HG03457 (cell line): ENCODE results near the gene B3GALNT2.
A peak's percentile ranks its signal among the peaks of the same experiment; 100 is the strongest.
"Not testable (repeated sequence)": the region's sequence is repeated elsewhere in the genome, so short reads cannot be mapped to it uniquely, and the experiment has no call there.

Experiments
- ATAC-seq: cut with Tn5 transposase; IDR thresholded peaks from one replicate; pipeline ENCODE4 v1.9.1; 2021; ENCODE audit warnings: moderate number of reproducible peaks; ENCODE audit not compliant: unreplicated experiment

B3GALNT2 gene

GRCh38 chr1:235504494-235505222 is 406 bp upstream of the B3GALNT2 start:
- peak; percentile 72 for ATAC-seq

GRCh38 chr1:235503403-235504121 is 690 bp downstream of the B3GALNT2 start:
- ATAC-seq: peak; percentile 1

DNA sequence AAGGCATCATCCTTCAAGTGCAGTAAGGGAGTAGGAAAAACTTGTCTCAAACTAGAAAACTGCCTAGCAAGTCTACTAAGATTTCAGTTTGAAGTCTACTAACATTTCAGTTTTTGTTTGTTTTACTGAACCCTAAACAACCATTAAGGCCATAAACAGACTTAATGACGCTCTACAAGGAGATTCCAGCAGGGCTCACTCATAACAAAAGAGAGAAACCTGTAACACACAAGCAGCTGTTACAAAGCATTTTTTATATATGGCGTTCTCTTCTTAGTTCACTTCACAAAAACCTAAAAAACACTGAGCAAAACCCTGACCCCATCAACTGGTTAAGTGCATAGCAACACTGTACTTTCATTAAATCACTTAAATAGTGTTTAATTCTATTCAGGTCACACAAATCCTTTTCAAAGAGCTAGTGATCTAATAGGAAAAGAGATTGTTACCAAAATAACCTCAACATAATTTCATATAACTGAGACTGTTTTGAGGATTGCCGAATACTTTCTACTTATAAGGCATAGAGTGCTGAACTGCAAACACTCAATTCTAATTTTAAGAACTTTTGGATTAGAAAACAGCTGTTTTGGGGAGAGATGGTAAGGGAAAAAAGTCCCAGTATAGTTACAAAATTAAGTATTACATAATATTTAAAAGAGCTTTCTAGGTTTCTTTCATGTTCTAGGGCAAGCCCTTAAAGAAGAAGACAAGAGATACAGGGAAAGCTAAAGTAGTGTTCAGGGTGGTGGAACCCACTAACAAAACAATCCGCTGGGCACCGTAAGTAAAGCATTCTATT is 1.4 kb downstream of the B3GALNT2 start:
- ATAC-seq: no peak

DNA sequence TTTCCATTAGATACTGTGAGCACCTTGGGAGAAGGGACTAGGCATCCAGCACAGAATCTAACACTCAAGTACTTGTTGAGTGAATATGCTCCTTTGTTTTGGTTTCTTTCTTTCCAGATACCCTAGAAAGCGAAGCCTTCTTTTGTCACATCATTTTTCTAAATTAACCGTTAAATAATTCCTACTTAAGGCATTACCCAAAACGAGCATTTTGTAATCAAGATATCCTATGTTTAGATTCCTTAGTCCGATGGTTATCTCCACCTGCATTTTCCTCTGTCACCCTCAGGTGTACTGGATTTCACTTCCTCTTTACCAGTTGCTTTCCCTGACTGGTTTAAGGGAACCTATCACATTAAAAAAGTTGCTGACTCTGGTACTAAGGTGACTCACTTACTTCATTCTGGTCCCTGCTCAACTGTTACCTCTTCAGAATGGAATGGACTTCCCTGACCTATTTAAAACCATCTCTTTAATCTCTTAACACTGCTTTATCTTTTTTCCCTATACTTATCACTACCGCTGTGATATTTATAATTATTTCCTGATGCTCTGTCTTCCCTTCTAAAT is 3.2 kb downstream of the B3GALNT2 start:
- ATAC-seq: no peak

- no peak for ATAC-seq
Measured at GRCh38 chr1:235495551-235495950, 8.7 kb downstream of the B3GALNT2 start.

GRCh38 chr1:235495030-235495429 is 9.2 kb downstream of the B3GALNT2 start:
- no peak for ATAC-seq

DNA sequence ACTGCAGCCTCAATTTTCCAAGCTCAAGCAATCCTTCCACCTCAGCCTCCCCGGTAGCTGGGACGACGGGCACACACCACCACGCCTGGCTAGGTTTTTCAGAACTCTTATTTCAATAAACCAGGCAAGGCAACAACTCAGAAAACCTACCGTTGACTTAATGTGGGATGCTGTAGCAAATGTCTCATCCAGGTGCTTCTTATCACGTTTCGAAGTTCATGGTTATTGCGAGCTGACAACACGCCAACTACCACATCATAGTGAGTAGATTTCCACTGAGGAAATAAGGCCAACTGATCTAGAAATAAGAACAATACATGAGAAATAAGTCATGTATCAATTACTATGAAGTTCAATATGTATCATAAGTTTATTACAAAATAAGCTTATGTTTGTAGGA is 9.7 kb downstream of the B3GALNT2 start:
- no peak for ATAC-seq

- no peak for ATAC-seq
Measured at GRCh38 chr1:235491644-235492043, 12.6 kb downstream of the B3GALNT2 start.

GRCh38 chr1:235486321-235486720 is 17.9 kb downstream of the B3GALNT2 start:
- ATAC-seq: no peak

- no peak for ATAC-seq
Measured at GRCh38 chr1:235485558-235485957, 18.7 kb downstream of the B3GALNT2 start.

DNA sequence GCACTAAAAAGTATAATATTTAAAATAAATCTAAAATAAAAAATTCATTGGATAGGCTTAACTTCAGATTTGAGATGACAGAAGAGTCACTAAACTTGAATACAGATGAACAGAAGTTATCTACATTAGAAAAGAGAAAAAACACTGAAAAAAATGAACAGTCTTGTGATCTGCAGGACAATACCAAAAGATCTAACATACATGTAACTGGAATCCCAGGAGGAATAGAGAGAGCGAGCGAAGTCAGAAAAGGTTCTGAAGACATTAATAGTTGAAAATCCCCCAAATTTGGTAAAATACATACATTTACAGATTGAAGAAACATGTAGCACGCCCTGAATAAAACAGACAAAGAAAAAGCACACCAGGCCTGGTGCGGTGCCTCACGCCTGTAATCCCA is 21.2 kb downstream of the B3GALNT2 start:
- ATAC-seq: no peak

GRCh38 chr1:235473806-235474205 is 30.4 kb downstream of the B3GALNT2 start:
- no peak for ATAC-seq

- no peak for ATAC-seq
Measured at GRCh38 chr1:235470741-235471439, 33.4 kb downstream of the B3GALNT2 start.

DNA sequence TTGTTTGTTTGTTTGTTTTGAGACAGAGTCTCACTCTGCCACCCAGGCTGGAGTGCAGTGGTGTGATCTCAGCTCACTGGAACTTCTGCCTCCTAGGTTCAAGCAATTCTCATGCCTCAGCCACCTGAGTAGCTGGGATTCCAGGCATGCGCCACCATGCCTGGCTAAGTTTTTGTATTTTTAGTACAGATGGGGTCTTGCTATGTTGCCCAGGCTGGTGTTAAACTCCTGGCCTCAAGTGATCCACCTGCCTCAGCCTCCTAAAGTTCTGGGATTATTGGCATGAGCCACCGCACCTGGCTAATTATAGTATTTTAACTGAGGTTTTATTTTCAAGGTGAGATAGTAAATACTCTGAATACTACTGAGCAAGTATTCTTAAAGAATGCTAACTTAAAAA is 34.4 kb downstream of the B3GALNT2 start:
- not testable (repeated sequence) for ATAC-seq

DNA sequence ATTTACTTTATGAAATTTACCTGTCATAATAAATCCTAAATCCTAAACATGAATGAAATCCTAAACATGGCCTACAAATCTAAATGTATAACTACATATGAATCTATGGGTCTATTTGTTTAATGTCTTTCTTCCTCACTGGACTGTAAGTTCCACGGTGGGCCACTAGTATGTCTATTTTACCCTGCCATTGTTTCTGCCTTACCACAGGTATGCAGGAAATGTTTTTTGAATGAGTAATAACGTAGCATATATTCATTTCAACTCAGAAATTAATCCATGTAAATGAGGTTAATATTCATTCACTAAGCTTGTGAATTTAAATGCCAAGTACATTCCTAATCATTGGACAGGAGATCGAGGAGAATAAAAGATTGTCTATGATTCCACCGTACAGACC is 35.3 kb downstream of the B3GALNT2 start:
- no peak for ATAC-seq

DNA sequence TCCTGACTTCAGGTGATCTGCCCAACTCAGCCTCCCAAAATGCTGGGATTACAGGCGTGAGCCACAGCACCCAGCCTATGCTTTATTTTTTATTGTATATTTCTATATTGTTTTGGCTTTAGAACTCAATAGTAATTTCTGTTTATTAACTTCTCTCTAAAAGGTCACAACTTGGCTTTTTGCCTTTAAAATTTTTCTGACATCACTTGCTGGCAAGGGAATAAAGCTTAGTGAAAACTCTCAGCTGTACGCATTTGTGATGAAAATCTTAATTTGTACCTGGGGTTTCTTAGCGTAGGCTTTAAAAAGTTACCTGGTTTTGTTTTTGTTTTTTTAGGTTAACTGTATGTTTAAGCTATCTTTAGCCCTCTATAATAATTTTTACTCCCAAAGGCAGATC is 36.2 kb downstream of the B3GALNT2 start:
- no peak for ATAC-seq

DNA sequence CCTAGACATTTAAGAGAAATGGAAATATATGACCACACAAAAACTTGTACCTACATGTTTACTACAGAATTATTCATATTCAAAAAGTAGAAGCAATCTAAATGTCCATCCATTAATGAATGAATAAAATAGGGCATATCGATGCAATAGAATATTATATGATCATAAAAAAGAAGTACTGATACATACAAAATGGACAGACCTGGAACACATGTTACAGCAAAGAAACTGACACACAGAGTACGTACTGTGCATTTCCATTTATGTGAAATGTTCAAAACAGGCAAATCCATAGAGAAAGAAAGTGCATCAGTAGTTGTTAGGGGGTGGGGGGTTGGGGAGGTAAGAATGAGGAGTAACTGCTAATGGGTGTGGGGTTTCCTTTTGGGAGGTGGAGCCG is 39.2 kb downstream of the B3GALNT2 start:
- ATAC-seq: no peak

DNA sequence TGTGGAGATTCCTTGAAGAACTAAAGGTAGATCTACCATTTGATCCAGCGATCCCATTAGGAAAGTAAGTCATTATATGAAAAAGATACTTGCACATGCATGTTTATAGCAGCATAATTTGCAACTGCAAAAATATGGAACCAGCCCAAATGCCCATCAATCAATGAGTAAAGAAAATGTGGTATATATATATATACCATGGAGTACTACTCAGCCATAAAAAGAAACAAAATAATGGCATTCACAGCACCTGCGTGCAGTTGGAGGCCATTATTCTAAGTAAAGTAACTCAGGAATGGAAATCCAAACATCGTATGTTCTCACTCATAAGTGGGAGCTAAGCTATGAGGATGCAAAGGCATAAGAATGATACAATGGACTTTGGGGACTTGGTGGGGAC is 41.4 kb downstream of the B3GALNT2 start:
- not testable (repeated sequence) for ATAC-seq

- ATAC-seq: no peak
Measured at GRCh38 chr1:235461954-235462353, 42.3 kb downstream of the B3GALNT2 start.

DNA sequence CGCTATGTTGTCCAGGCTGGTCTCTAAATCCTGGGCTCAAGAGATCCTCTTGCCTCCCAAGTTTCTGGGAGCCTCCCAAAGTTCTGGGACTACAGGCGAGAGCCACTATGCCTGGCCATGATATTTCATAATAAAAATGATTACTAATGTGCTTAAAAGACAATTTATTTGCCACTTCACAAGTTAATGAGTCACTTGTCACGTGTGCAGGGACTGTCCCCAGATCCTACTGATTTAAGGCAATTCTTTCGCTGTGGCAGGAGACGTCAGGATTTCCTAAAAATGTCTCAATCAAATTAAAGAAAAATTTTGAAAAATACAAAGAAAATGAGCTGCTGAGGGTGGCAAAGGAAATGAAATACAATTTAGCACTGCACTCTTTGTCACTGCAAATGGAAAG is 43.5 kb downstream of the B3GALNT2 start:
- ATAC-seq: no peak

GRCh38 chr1:235457856-235458255 is 46.4 kb downstream of the B3GALNT2 start:
- not testable (repeated sequence) for ATAC-seq
